OCI-LY7 (cell line): ENCODE data around the gene ZYG11A.

Source experiments
- EZH2phosphoT487 ChIP-seq: fragments of 200-600 bp; sonication (generic); IDR thresholded peaks from 2 replicates; pipeline ENCODE4 v1.6.1; 2018; ENCODE audit warnings: low read depth, borderline replicate concordance, mild to moderate bottlenecking, mixed run types, antibody characterized with exemption, low read length, moderate library complexity, mixed read lengths
- TF ChIP-seq, protein P1 (sequence below): fragments of 200-600 bp; sonication (generic); conservative IDR thresholded peaks from 2 replicates; pipeline ENCODE4 v1.5.1; 2014; ENCODE audit warnings: mild to moderate bottlenecking, antibody characterized with exemption, low read length, moderate library complexity, mixed read lengths

DNA sequence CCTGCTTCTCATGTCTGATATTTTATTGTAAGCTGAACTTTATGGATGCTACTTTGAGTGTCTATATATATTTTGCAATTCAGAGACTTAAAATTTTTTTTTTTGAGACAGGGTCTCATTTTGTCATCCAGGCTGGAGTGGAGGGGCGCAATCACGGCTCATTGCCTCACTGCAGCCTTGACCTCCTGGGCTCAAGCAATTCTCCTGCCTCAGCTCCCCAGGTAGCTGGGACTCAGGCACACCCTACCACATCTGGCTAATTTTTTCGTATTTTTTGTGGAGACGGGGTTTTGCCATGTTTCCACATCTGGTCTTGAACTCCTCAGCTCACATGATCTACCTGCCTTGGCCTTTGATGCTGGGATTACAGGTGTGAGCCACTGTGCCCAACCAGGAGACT lies 8.4 kb downstream of the ZYG11A start:
- TF ChIP-seq, protein P1, sequence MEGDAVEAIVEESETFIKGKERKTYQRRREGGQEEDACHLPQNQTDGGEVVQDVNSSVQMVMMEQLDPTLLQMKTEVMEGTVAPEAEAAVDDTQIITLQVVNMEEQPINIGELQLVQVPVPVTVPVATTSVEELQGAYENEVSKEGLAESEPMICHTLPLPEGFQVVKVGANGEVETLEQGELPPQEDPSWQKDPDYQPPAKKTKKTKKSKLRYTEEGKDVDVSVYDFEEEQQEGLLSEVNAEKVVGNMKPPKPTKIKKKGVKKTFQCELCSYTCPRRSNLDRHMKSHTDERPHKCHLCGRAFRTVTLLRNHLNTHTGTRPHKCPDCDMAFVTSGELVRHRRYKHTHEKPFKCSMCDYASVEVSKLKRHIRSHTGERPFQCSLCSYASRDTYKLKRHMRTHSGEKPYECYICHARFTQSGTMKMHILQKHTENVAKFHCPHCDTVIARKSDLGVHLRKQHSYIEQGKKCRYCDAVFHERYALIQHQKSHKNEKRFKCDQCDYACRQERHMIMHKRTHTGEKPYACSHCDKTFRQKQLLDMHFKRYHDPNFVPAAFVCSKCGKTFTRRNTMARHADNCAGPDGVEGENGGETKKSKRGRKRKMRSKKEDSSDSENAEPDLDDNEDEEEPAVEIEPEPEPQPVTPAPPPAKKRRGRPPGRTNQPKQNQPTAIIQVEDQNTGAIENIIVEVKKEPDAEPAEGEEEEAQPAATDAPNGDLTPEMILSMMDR, result no peak
- no peak for TF ChIP-seq EZH2phosphoT487
